ENCODE results near the gene C2. TPM values are rescaled to one million over a fixed set of nuclear protein-coding genes. Genes with fewer than 3 reads are reported as not detected.
"Not testable (repeated sequence)": the region's sequence is repeated elsewhere in the genome, so short reads cannot be mapped to it uniquely, and the experiment has no call there.

Gene C2
- polyA plus RNA-seq, 4 donors, result 3.6 to 5.6 (median 4.3) TPM

DNA sequence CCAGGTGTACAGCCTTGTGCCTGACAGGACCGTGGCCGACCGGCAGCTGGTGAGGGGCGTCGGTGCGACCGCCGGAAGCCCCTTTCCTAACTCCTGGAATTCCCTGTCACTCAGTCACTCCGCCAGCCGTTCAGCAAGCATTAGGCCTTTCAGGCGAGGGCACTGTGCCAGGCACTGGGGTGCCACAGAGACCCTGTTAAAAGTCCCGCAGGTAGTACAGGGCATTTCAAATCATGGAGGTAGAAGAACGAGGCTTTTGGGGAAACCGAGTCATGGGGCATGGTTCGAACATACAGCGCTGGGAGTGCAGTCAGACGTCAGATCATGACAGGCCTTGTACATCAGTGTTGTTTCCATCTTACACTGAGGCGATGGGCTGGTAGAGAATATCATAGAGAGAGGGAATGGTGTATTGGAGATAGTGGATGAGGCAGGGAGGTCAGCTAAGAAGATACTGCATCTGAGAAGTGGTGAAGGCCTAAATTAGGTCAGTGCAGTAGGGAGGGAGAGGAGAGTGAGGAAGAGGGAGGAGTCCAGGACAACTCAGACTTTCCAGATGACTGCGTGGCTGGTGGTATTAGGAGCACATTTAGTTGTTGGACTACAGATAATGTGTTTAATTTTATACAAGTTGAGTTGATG is 45.3 kb downstream of the C2 start:
- DNase-seq (ENCODE audit: low read depth in 4 of 4, low spot score in 3 of 4), result no peak

DNA sequence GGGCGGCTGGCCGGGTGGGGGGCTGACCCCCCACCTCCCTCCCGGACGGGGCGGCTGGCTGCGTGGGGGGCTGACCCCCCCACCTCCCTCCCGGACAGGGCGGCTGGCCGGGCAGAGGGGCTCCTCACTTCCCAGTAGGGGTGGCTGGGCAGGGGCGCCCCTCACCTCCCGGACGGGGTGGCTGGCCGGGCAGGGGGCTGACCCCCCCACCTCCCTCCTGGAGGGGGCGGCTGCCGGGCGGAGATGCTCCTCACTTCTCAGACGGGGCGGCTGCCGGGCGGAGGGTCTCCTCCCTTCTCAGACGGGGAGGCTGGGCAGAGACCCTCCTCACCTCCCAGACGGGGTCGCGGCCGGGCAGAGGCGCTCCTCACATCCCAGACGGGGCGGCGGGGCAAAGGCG is 48.5 kb downstream of the C2 start:
- not testable (repeated sequence) for DNase-seq (ENCODE audit: low read depth in 4 of 4, low spot score in 3 of 4)

DNA sequence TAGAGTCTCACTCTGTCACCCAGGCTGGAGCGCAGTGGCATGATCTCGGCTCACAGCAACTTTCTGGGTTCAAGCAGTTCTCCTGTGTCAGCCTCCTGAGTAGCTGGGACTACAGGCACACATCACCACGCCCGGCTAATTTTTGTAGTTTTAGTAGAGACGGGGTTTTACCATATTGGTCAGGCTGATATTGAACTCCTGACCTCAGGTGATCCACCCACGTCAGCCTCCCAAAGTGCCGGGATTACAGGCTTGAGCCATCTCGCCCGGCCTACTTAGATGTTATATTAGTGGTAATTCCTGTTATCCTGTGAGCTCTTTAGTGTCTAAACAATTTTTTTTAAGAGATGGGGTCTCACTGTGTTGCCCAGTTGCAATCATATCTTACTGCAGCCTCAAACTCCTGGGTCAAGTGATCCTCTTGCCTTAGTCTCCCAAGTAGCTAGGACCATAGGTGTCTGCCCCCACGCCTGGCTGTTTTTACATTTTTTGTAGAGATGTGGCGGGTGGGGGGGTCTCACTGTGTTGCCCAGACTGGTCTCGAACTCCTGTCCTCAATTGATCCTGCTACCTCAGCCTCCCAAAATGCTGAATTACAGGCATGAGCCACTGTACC is 50.4 kb downstream of the C2 start:
- no peak for DNase-seq (ENCODE audit: low read depth in 4 of 4, low spot score in 3 of 4)

DNA sequence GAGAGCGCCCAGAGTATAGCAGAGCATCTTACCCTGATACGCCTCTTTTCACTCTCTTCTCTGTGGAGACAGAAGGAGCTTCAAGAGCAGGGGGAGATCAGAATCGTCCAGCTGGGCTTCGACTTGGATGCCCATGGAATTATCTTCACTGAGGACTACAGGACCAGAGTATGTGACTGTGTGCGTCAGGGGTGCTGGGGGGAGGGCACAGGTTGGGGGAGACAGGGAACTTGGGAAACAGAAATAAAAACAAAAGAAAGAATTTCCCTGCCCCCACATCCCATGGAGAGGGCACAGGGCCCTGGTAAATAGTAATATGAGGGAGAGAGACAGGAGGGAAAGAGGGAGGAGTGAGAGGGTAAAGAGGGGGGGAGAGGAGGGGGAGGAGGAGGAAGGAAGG is 51.3 kb downstream of the C2 start:
- no peak for DNase-seq (ENCODE audit: low read depth in 4 of 4, low spot score in 3 of 4)

DNA sequence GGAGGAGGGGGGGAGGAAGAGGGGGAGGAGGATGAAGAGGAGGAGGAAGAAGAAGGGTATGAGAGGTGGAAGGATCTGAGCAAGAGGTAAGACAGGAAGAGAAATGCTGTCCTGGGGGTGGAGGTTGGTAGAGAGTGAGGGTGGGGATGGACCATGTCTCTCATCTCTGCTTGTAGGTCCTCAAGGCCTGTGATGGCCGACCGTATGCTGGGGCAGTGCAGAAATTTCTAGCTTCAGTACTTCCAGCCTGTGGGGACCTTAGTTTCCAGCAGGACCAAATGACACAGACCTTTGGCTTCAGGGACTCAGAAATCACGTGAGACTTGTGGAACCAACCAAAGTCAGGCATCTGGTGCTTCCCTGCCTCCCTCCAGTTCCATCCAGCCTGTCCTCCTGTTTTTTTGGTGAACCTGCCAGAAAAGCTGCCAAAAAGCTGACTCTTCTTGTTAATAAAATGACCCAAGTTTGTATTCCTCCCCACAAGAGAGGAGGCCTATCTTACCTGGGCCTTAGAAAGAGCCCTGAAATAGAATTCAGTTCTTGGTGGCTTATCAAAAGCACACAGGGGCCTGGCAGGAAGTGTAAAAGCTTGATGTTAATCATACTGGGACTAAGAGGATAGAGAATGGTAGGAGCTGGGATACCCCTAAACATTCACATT is 51.9 kb downstream of the C2 start:
- no peak for DNase-seq (ENCODE audit: low read depth in 4 of 4, low spot score in 3 of 4)

DNA sequence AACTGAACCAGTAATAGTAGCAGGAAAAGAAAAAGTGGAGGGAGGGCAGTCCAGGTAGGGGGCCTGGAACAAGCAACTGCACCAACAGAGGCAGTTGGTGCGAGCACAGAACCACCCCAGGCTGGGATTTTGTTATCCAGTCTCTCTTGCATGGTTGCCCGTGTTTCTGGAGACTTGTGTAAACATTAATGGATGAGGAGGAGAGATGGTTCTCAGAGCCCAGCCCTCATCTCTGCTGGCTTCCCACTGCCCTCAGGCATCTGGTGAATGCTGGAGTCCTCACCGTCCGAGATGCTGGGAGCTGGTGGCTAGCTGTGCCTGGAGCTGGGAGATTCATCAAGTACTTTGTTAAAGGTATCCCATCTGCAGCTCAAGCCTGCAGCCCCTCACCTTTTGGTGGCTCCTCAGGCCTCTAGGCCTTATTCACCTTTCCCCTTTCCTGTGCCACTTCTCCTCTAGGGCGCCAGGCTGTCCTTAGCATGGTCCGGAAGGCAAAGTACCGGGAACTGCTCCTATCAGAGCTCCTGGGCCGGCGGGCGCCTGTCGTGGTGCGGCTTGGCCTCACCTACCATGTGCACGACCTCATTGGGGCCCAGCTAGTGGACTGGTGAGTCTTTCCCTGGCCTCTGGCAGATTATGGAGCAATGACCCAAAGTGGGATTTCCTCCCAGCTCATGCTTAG is 52.8 kb downstream of the C2 start:
- not testable (repeated sequence) for DNase-seq (ENCODE audit: low read depth in 4 of 4, low spot score in 3 of 4)

DNA sequence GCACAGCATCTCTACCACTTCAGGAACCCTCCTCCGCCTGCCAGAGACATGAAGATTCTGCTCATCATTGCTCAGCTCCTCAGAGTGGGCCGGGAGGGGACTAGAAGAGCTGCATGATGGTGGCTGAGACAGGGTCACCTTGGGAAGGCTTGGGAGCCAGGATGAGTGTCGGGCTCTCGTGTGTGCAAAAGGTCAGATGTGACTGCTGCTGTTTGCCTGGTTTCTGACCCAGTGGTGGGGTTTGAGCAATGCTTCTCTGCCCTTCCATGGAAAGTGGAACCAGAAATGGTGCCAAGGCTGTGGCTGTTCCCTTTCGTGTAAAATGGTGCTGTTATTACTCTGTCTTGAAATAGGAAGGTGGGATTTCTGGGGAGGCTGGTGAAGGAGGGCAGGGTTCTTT is 53.5 kb downstream of the C2 start:
- not testable (repeated sequence) for DNase-seq (ENCODE audit: low read depth in 4 of 4, low spot score in 3 of 4)

DNA sequence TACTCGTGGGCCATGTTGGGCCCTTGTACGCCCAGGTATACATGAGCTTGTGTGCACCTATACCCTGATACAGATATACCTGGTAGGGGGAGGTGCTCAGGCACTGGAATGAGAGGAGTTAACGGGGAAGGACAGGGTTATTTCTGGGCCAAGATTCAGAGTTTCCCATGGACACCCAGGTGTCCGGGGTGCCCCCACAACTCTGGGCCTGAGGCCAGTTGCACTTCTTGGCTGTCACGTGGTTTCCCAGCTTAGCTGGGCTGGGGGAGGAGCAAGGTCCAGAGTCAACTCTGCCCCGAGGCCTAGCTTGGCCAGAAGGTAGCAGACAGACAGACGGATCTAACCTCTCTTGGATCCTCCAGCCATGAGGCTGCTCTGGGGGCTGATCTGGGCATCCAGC is 54.2 kb downstream of the C2 start, which contains the start of gene C4A:
TSS of gene C4A (plus strand) at position 314 of the 400 bp plus-strand sequence. CDS start at position 365, 51 bp downstream.
- not testable (repeated sequence) for DNase-seq (ENCODE audit: low read depth in 4 of 4, low spot score in 3 of 4)

DNA sequence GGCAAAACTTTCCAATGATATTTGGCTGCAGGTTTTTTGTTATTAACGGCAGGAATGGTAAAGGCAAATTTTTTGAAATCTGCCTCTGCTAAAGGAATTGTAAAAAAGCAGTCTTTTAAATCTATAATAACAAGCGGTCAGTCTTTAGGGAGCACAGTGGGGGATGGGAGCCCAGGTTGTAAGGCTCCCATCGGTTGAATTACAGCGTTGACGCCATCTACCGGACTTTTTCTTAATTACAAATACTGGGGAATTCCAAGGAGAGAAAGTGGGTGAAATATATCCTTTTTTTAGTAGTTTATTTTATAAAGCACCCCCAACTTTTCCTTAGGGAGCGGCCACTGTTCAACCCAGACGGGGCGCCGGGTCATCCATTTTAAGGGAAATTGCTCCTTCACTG is 61.8 kb downstream of the C2 start:
- DNase-seq (ENCODE audit: low read depth in 4 of 4, low spot score in 3 of 4), result not testable (repeated sequence)

DNA sequence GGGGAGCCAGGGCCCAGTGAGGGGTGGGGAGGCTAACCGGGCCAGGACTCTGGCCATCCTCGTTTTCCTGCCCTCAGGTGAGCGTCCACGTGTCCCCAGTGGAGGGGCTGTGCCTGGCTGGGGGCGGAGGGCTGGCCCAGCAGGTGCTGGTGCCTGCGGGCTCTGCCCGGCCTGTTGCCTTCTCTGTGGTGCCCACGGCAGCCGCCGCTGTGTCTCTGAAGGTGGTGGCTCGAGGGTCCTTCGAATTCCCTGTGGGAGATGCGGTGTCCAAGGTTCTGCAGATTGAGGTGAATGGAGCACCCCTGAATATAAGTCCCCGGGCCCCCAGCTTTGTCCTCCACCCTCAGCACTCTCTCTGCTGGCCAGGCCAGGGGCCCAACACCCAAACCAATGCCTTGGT is 66.9 kb downstream of the C2 start:
- not testable (repeated sequence) for DNase-seq (ENCODE audit: low read depth in 4 of 4, low spot score in 3 of 4)

Other genes with a start within 250 kb of the C2 start
- 1 to 10 TPM; 2.4 to 3.3 (median 2.7) TPM for gene LY6G5C, start 246.7 kb upstream of the C2 start, polyA plus RNA-seq (ENCODE audit: insufficient read length in 4 of 4)
- gene ABHD16A, start 224.4 kb upstream of the C2 start, polyA plus RNA-seq (ENCODE audit: insufficient read length in 4 of 4), result 10 to 100 TPM; 52.5 to 62.6 (median 52.9) TPM
- gene LY6G6F, start 220.9 kb upstream of the C2 start, polyA plus RNA-seq (ENCODE audit: insufficient read length in 4 of 4), result 1 to 10 TPM in 1 of 4 donors, under 1 TPM in 3; 0.33 to 1.0 (median 0.80) TPM
- gene LY6G6D, start 212.4 kb upstream of the C2 start, polyA plus RNA-seq (ENCODE audit: insufficient read length in 4 of 4), result under 1 TPM in 1 of 4 donors, not detected in 3; 0.82 TPM
- gene LY6G6C, start 206.0 kb upstream of the C2 start, polyA plus RNA-seq (ENCODE audit: insufficient read length in 4 of 4), result under 1 TPM in 3 of 4 donors, not detected in 1; 0.28 to 0.43 (median 0.40) TPM
- 1 to 10 TPM in 3 of 4 donors, under 1 TPM in 1; 0.96 to 3.8 (median 1.2) TPM for gene MPIG6B, start 204.3 kb upstream of the C2 start, polyA plus RNA-seq (ENCODE audit: insufficient read length in 4 of 4)
- 100 to 1,000 TPM; 148 to 230 (median 168) TPM for gene DDAH2, start 198.4 kb upstream of the C2 start, polyA plus RNA-seq (ENCODE audit: insufficient read length in 4 of 4)
- 100 to 1,000 TPM; 290 to 327 (median 297) TPM for gene CLIC1, start 191.2 kb upstream of the C2 start, polyA plus RNA-seq (ENCODE audit: insufficient read length in 4 of 4)
- 10 to 100 TPM; 18.3 to 25.7 (median 20.5) TPM for gene MSH5, start 187.7 kb upstream of the C2 start, polyA plus RNA-seq (ENCODE audit: insufficient read length in 4 of 4)
- gene SAPCD1, start 165.1 kb upstream of the C2 start, polyA plus RNA-seq (ENCODE audit: insufficient read length in 4 of 4), result 1 to 10 TPM; 2.7 to 9.2 (median 5.6) TPM
- gene VWA7, start 150.4 kb upstream of the C2 start, polyA plus RNA-seq (ENCODE audit: insufficient read length in 4 of 4), result 10 to 100 TPM in 1 of 4 donors, 1 to 10 TPM in 3; 7.1 to 10.4 (median 8.7) TPM
- gene VARS1, start 132.0 kb upstream of the C2 start, polyA plus RNA-seq (ENCODE audit: insufficient read length in 4 of 4), result 10 to 100 TPM; 56.8 to 59.8 (median 59.0) TPM
- gene LSM2, start 120.8 kb upstream of the C2 start, polyA plus RNA-seq (ENCODE audit: insufficient read length in 4 of 4), result 10 to 100 TPM; 82.9 to 92.5 (median 84.0) TPM
- gene HSPA1L, start 112.4 kb upstream of the C2 start, polyA plus RNA-seq (ENCODE audit: insufficient read length in 4 of 4), result 1 to 10 TPM; 3.8 to 4.8 (median 4.0) TPM
- 100 to 1,000 TPM in 2 of 4 donors, 10 to 100 TPM in 2; 93.4 to 143 (median 105) TPM for gene HSPA1A, start 112.2 kb upstream of the C2 start, polyA plus RNA-seq (ENCODE audit: insufficient read length in 4 of 4)
- 100 to 1,000 TPM; 106 to 189 (median 147) TPM for gene HSPA1B, start 100.0 kb upstream of the C2 start, polyA plus RNA-seq (ENCODE audit: insufficient read length in 4 of 4)
- 10 to 100 TPM; 76.5 to 91.2 (median 76.6) TPM for gene NEU1, start 64.9 kb upstream of the C2 start, polyA plus RNA-seq (ENCODE audit: insufficient read length in 4 of 4)
- gene SLC44A4, start 48.7 kb upstream of the C2 start, polyA plus RNA-seq (ENCODE audit: insufficient read length in 4 of 4), result 10 to 100 TPM; 44.2 to 55.2 (median 44.7) TPM
- gene EHMT2, start 30.0 kb upstream of the C2 start, polyA plus RNA-seq (ENCODE audit: insufficient read length in 4 of 4), result 10 to 100 TPM; 71.6 to 88.6 (median 77.8) TPM
- gene ZBTB12, start 25.6 kb upstream of the C2 start, polyA plus RNA-seq (ENCODE audit: insufficient read length in 4 of 4), result 10 to 100 TPM; 21.6 to 27.7 (median 23.0) TPM
- gene CFB, start 18.4 kb downstream of the C2 start, polyA plus RNA-seq (ENCODE audit: insufficient read length in 4 of 4), result 10 to 100 TPM in 1 of 4 donors, 1 to 10 TPM in 3; 5.0 to 20.8 (median 6.1) TPM
- gene NELFE, start 31.3 kb downstream of the C2 start, polyA plus RNA-seq (ENCODE audit: insufficient read length in 4 of 4), result 100 to 1,000 TPM in 1 of 4 donors, 10 to 100 TPM in 3; 88.2 to 102 (median 92.2) TPM
- gene SKIC2, start 31.5 kb downstream of the C2 start, polyA plus RNA-seq (ENCODE audit: insufficient read length in 4 of 4), result 10 to 100 TPM; 41.1 to 51.1 (median 44.7) TPM
- 10 to 100 TPM; 28.9 to 30.7 (median 29.5) TPM for gene DXO, start 44.4 kb downstream of the C2 start, polyA plus RNA-seq (ENCODE audit: insufficient read length in 4 of 4)
- gene C4A, start 54.3 kb downstream of the C2 start, polyA plus RNA-seq (ENCODE audit: insufficient read length in 4 of 4), result 10 to 100 TPM; 11.1 to 23.7 (median 14.7) TPM
- gene C4B, start 87.1 kb downstream of the C2 start, polyA plus RNA-seq (ENCODE audit: insufficient read length in 4 of 4), result 10 to 100 TPM; 13.1 to 21.4 (median 17.3) TPM
- 1 to 10 TPM in 1 of 4 donors, under 1 TPM in 3; 0.27 to 1.2 (median 0.95) TPM for gene CYP21A2, start 110.7 kb downstream of the C2 start, polyA plus RNA-seq (ENCODE audit: insufficient read length in 4 of 4)
- gene TNXB, start 181.6 kb downstream of the C2 start, polyA plus RNA-seq (ENCODE audit: insufficient read length in 4 of 4), result 10 to 100 TPM in 1 of 4 donors, 1 to 10 TPM in 3; 3.2 to 11.2 (median 5.0) TPM
- 100 to 1,000 TPM in 3 of 4 donors, 10 to 100 TPM in 1; 98.3 to 104 (median 101) TPM for gene ATF6B, start 200.5 kb downstream of the C2 start, polyA plus RNA-seq (ENCODE audit: insufficient read length in 4 of 4)
- 1 to 10 TPM; 6.4 to 7.9 (median 7.4) TPM for gene FKBPL, start 202.6 kb downstream of the C2 start, polyA plus RNA-seq (ENCODE audit: insufficient read length in 4 of 4)
- 1 to 10 TPM; 2.6 to 4.0 (median 3.2) TPM for gene PRRT1, start 224.2 kb downstream of the C2 start, polyA plus RNA-seq (ENCODE audit: insufficient read length in 4 of 4)
- 10 to 100 TPM; 33.8 to 39.2 (median 34.8) TPM for gene PPT2, start 226.4 kb downstream of the C2 start, polyA plus RNA-seq (ENCODE audit: insufficient read length in 4 of 4)
- gene EGFL8, start 236.9 kb downstream of the C2 start, polyA plus RNA-seq (ENCODE audit: insufficient read length in 4 of 4), result 10 to 100 TPM; 24.6 to 31.6 (median 27.0) TPM
- 100 to 1,000 TPM; 103 to 116 (median 108) TPM for gene AGPAT1, start 248.4 kb downstream of the C2 start, polyA plus RNA-seq (ENCODE audit: insufficient read length in 4 of 4)

Data from right renal pelvis (tissue), 4 donors.